Choroid plexus epithelial cell (primary cell): Measurements from ENCODE around the gene CDK8.

Source experiments
- DNase-seq: peaks from one replicate; pipeline ENCODE4 v3.0.0-alpha.2; 2010; ENCODE audit warnings: low read depth
- H3K4me3 ChIP-seq: 2 replicates; pipeline ENCODE4 v1.5.1; 2011; ENCODE audit warnings: low read depth, mild to moderate bottlenecking, control low read depth, low read length, moderate library complexity
- CTCF ChIP-seq: conservative IDR thresholded peaks from 2 replicates; pipeline ENCODE4 v1.5.1; 2011; ENCODE audit warnings: low read depth, mild to moderate bottlenecking, control low read depth, inconsistent platforms, low read length, moderate library complexity

CDK8 gene

GRCh38 chr13:26433776-26434175 is 179.8 kb downstream of the CDK8 start:
- no peak for DNase-seq
- no peak for TF ChIP-seq CTCF
- H3K4me3 ChIP-seq = no peak overlapping the region

- no peak for DNase-seq
- no peak for TF ChIP-seq CTCF
- H3K4me3 ChIP-seq = no peak overlapping the region
Observed at GRCh38 chr13:26435171-26435570, 181.2 kb downstream of the CDK8 start.

GRCh38 chr13:26435646-26436045 is 181.7 kb downstream of the CDK8 start:
- H3K4me3 ChIP-seq = no peak overlapping the region
- no peak for DNase-seq
- TF ChIP-seq CTCF = no peak

GRCh38 chr13:26436914-26437313 is 183.0 kb downstream of the CDK8 start:
- DNase-seq = no peak
- no peak for TF ChIP-seq CTCF
- no peak overlapping the region for H3K4me3 ChIP-seq

- H3K4me3 ChIP-seq = no peak overlapping the region
- TF ChIP-seq CTCF = no peak
- no peak for DNase-seq
Observed at GRCh38 chr13:26440111-26440510, 186.2 kb downstream of the CDK8 start.

- no peak for DNase-seq
- no peak for TF ChIP-seq CTCF
- no peak overlapping the region for H3K4me3 ChIP-seq
Observed at GRCh38 chr13:26441476-26441875, 187.5 kb downstream of the CDK8 start.

- TF ChIP-seq CTCF = no peak
- peak; percentile 36 for DNase-seq
- no peak overlapping the region for H3K4me3 ChIP-seq
Observed at GRCh38 chr13:26442541-26442940, 188.6 kb downstream of the CDK8 start.
